HFFc6 (cell line): ENCODE measurements around the gene MYO3B. TPM values are rescaled to one million over a fixed set of nuclear protein-coding genes. Genes with fewer than 3 reads are reported as not detected.

Source experiments
- DNase-seq: peaks from one replicate; pipeline ENCODE4 v3.0.0-alpha.2; 2018
- H3K27ac Mint-ChIP-seq: 2 replicates; pipeline ENCODE4 v1.8.0; 2020; ENCODE audit warnings: mild to moderate bottlenecking, mixed read lengths
- H3K27me3 Mint-ChIP-seq: 2 replicates; pipeline ENCODE4 v1.8.0; 2021; ENCODE audit warnings: mild to moderate bottlenecking, moderate library complexity, mixed read lengths; ENCODE audit not compliant: insufficient read depth
- H3K36me3 Mint-ChIP-seq: 2 replicates; pipeline ENCODE4 v1.8.0; 2021; ENCODE audit warnings: low read depth, mixed read lengths
- H3K4me1 Mint-ChIP-seq: 2 replicates; pipeline ENCODE4 v1.8.0; 2020; ENCODE audit warnings: low read depth, mixed read lengths
- H3K4me3 Mint-ChIP-seq: 2 replicates; pipeline ENCODE4 v1.8.0; 2020; ENCODE audit warnings: mild to moderate bottlenecking, moderate library complexity, mixed read lengths
- H3K9me3 Mint-ChIP-seq: 2 replicates; pipeline ENCODE4 v1.8.0; 2020; ENCODE audit warnings: mild to moderate bottlenecking, mixed read lengths
- CTCF ChIP-seq: fragments of 200-600 bp; sonication (generic); IDR thresholded peaks from 2 replicates; pipeline ENCODE4 v1.5.0; 2021; ENCODE audit warnings: antibody characterized with exemption, mild to moderate bottlenecking
- total RNA-seq, 6 experiments: library from RNA; stranded (reverse); fragmentation: NEBNext Ultra II Directional; extraction: Animal tissue kit (Norgen Biotek cat#: 25700); gene quantifications; 2 replicates in 1 of 6; 3 replicates in 5 of 6; pipeline ENCODE4 v1.2.3, GENCODE V29; 2021

Gene MYO3B
- total RNA-seq, 6 experiments from 2014 or later: not detected

DNA sequence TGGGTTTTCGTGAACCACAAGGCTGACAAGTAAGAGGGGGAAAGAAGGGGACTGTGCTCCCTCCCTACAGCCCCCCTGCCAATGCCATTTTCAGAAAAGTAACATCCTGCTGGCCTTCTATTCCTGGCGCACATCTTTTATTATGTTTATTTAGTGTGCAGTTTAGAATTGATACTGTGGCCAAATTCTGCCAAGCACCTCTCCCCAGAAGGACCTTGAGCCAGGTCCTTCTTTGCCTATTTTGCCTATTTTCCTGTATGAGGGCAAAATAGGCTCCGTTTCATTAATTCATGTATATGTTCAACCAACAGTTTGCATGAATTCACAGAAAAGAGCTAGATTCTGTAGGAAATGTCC lies 136.0 kb downstream of the MYO3B start:
- Mint-ChIP-seq H3K27ac (no peak overlapping the region), H3K4me1 (no peaks in the 10 kb centered on the region), H3K4me3 (no peak overlapping the region), H3K36me3 (no peaks in the 10 kb centered on the region), H3K27me3 (no peaks in the 10 kb centered on the region), H3K9me3 (peaks cover 7% of the 10 kb centered on the region; the same call in 1 of the 2 replicates)
- no peak for DNase-seq
- TF ChIP-seq CTCF: no peak

GRCh38 chr2:170314744-170315447 lies 136.9 kb downstream of the MYO3B start:
- DNase-seq: no peak
- Mint-ChIP-seq H3K36me3 (no peaks in the 10 kb centered on the region), H3K27ac (no peak overlapping the region), H3K27me3 (no peaks in the 10 kb centered on the region), H3K4me3 (no peak overlapping the region), H3K9me3 (peaks cover 7% of the 10 kb centered on the region; the same call in 1 of the 2 replicates), H3K4me1 (no peaks in the 10 kb centered on the region)
- no peak for TF ChIP-seq CTCF

DNA sequence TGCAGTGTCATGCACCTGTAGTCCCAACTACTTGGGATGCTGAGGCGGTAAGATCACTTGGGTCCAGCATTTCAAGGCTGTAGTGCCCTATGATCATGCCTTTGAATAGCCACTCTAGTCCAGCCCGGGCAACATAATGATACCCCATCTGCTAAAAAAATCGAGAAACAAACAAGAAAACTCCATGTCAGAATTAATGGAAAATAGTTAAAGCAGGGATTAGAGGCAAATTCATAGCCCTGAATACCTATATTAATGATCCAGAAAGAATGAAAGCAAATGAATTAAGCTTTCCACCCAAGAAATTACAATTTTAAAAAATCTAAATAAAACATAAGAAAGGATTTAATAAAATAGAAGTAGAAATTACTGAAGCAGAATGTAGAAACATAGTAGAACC lies 143.0 kb downstream of the MYO3B start:
- peaks cover 2% of the 10 kb centered on the region for H3K27me3 Mint-ChIP-seq
- H3K4me3 Mint-ChIP-seq: no peak overlapping the region
- peaks cover 12% of the 10 kb centered on the region for H3K9me3 Mint-ChIP-seq
- no peaks in the 10 kb centered on the region for H3K4me1 Mint-ChIP-seq
- TF ChIP-seq CTCF: no peak
- no peak overlapping the region for H3K27ac Mint-ChIP-seq
- no peak for DNase-seq
- H3K36me3 Mint-ChIP-seq: no peaks in the 10 kb centered on the region

- Mint-ChIP-seq H3K4me1 (no peaks in the 10 kb centered on the region), H3K9me3 (peaks cover 12% of the 10 kb centered on the region), H3K27ac (no peak overlapping the region), H3K36me3 (no peaks in the 10 kb centered on the region), H3K4me3 (no peak overlapping the region), H3K27me3 (peaks cover 2% of the 10 kb centered on the region)
- no peak for DNase-seq
- TF ChIP-seq CTCF: no peak
Measured at GRCh38 chr2:170321526-170321925, 143.6 kb downstream of the MYO3B start.

GRCh38 chr2:170322140-170322766 lies 144.3 kb downstream of the MYO3B start:
- Mint-ChIP-seq H3K27me3 (peaks cover 2% of the 10 kb centered on the region), H3K9me3 (peaks cover 9% of the 10 kb centered on the region), H3K27ac (no peak overlapping the region), H3K4me3 (no peak overlapping the region), H3K4me1 (no peaks in the 10 kb centered on the region), H3K36me3 (no peaks in the 10 kb centered on the region)
- no peak for DNase-seq
- TF ChIP-seq CTCF: no peak
